GM23338 (cell line): ENCODE measurements around the gene ALX3. TPM values are rescaled to one million over a fixed set of nuclear protein-coding genes. Genes with fewer than 3 reads are reported as not detected.

Experiments used
- ATAC-seq: fragments of 200-7000 bp; cut with Tn5 transposase; 3 replicates; pipeline ENCODE4 v1.9.1; 2020
- DNase-seq: peaks from one replicate; pipeline ENCODE4 v3.0.0-alpha.2; 2015; ENCODE audit warnings: low spot score
- H2AFZ ChIP-seq: fragments of 200-600 bp; sonication (generic); 2 replicates; pipeline ENCODE4 v1.8.0; 2016; ENCODE audit warnings: antibody characterized with exemption, mild to moderate bottlenecking, moderate library complexity
- H3F3A ChIP-seq: fragments of 200-600 bp; sonication (generic); replicated peaks from 2 replicates; pipeline ENCODE4 v1.8.0; 2017; ENCODE audit warnings: antibody characterized with exemption, mixed run types, low read depth
- H3K27ac ChIP-seq: fragments of 200-600 bp; sonication (generic); 2 replicates; pipeline ENCODE4 v1.6.1; 2016; ENCODE audit warnings: low read depth
- H3K27me3 ChIP-seq: fragments of 200-600 bp; sonication (generic); 2 replicates; pipeline ENCODE4 v1.8.0; 2016; ENCODE audit warnings: mild to moderate bottlenecking, mixed run types, moderate library complexity; ENCODE audit not compliant: insufficient read depth
- H3K36me3 ChIP-seq: fragments of 200-600 bp; sonication (generic); 2 replicates; pipeline ENCODE4 v1.8.0; 2016; ENCODE audit warnings: mild to moderate bottlenecking; ENCODE audit not compliant: insufficient read depth
- H3K4me1 ChIP-seq: fragments of 200-600 bp; sonication (generic); 2 replicates; pipeline ENCODE4 v1.8.0; 2016; ENCODE audit warnings: mild to moderate bottlenecking, moderate library complexity; ENCODE audit not compliant: insufficient read depth
- H3K4me2 ChIP-seq: fragments of 200-600 bp; sonication (generic); 2 replicates; pipeline ENCODE4 v1.7.1; 2017; ENCODE audit warnings: mixed run types
- H3K4me3 ChIP-seq: fragments of 200-600 bp; sonication (generic); 2 replicates; pipeline ENCODE4 v1.6.1; 2016; ENCODE audit warnings: mixed run types
- H3K79me2 ChIP-seq: fragments of 200-600 bp; sonication (generic); replicated peaks from 2 replicates; pipeline ENCODE4 v1.8.0; 2017; ENCODE audit warnings: mild to moderate bottlenecking; ENCODE audit not compliant: insufficient read depth
- H3K9me2 ChIP-seq: fragments of 200-600 bp; sonication (generic); 2 replicates; pipeline ENCODE4 v1.8.0; 2017; ENCODE audit not compliant: insufficient read depth
- H4K20me1 ChIP-seq: fragments of 200-600 bp; sonication (generic); replicated peaks from 2 replicates; pipeline ENCODE4 v1.8.0; 2017; ENCODE audit warnings: mild to moderate bottlenecking; ENCODE audit not compliant: insufficient read depth
- H3K27ac Mint-ChIP-seq: 2 replicates; pipeline ENCODE4 v1.8.0; 2020; ENCODE audit warnings: inconsistent platforms, mild to moderate bottlenecking, moderate library complexity, mixed read lengths
- H3K27me3 Mint-ChIP-seq: 3 replicates; pipeline ENCODE4 v1.8.0; 2022; ENCODE audit warnings: low read depth, mild to moderate bottlenecking, moderate library complexity, mixed read lengths, inconsistent platforms; ENCODE audit not compliant: insufficient read depth, poor library complexity
- H3K36me3 Mint-ChIP-seq: 3 replicates; pipeline ENCODE4 v1.8.0; 2021; ENCODE audit warnings: low read depth, mild to moderate bottlenecking, inconsistent platforms, moderate library complexity, mixed read lengths
- H3K4me1 Mint-ChIP-seq: 3 replicates; pipeline ENCODE4 v1.8.0; 2020; ENCODE audit warnings: mild to moderate bottlenecking, inconsistent platforms, mixed read lengths
- H3K4me3 Mint-ChIP-seq: 3 replicates; pipeline ENCODE4 v1.8.0; 2021; ENCODE audit warnings: moderate library complexity, mild to moderate bottlenecking, inconsistent platforms, mixed read lengths
- H3K9me3 Mint-ChIP-seq: 3 replicates; pipeline ENCODE4 v1.8.0; 2020; ENCODE audit warnings: moderate library complexity, mild to moderate bottlenecking, inconsistent platforms, mixed read lengths
- CREB1 ChIP-seq: fragments of 250-450 bp; sonication (Bioruptor Pico); IDR thresholded peaks from 2 replicates; pipeline ENCODE4 v1.5.0; 2020; ENCODE audit warnings: low read depth, mild to moderate bottlenecking, moderate library complexity
- EZH2 ChIP-seq: fragments of 200-600 bp; sonication (generic); IDR thresholded peaks from one replicate; pipeline ENCODE4 v1.8.0; 2017; ENCODE audit warnings: antibody characterized with exemption, mild to moderate bottlenecking, low read depth; ENCODE audit not compliant: unreplicated experiment
- EZH2phosphoT487 ChIP-seq: fragments of 200-600 bp; sonication (generic); IDR thresholded peaks from one replicate; pipeline ENCODE4 v1.8.1; 2018; ENCODE audit warnings: antibody characterized with exemption; ENCODE audit not compliant: unreplicated experiment
- JUNB ChIP-seq: IDR thresholded peaks from one replicate; pipeline ENCODE4 v1.6.1; 2016; ENCODE audit warnings: antibody characterized with exemption; ENCODE audit not compliant: unreplicated experiment
- NANOG ChIP-seq: IDR thresholded peaks from 2 replicates; pipeline ENCODE4 v1.6.1; 2016; ENCODE audit warnings: antibody characterized with exemption, borderline replicate concordance
- POLR2AphosphoS5 ChIP-seq: IDR thresholded peaks from 2 replicates; pipeline ENCODE4 v1.6.1; 2016; ENCODE audit warnings: antibody characterized with exemption, low read depth
- STAT1 ChIP-seq: IDR thresholded peaks from one replicate; pipeline ENCODE4 v1.6.1; 2016; ENCODE audit warnings: antibody characterized with exemption; ENCODE audit not compliant: unreplicated experiment
- ZNF114 ChIP-seq: fragments of 250-450 bp; sonication (Bioruptor Pico); IDR thresholded peaks from 2 replicates; pipeline ENCODE4 v1.5.0; 2020; ENCODE audit warnings: mild to moderate bottlenecking, moderate library complexity
- ZNF331 ChIP-seq: fragments of 250-450 bp; sonication (Bioruptor Pico); IDR thresholded peaks from 2 replicates; pipeline ENCODE4 v1.5.0; 2020; ENCODE audit warnings: low read depth, mild to moderate bottlenecking, moderate library complexity
- polyA plus RNA-seq: library from polyadenylated mRNA; unstranded; fragments of >200 nt; fragmentation: Nextera tagmentation; extraction: Ambion mirVana; gene quantifications from 2 replicates; pipeline ENCODE4 v1.2.1, GENCODE V29; 2016
- total RNA-seq: library from RNA; depleted of rRNA; stranded (reverse); fragments of >200 nt; shearing (Covaris generic); gene quantifications from 2 replicates; pipeline ENCODE4 v1.2.3, GENCODE V29; 2014
- TF ChIP-seq, protein P1 (sequence below), 2 experiments: fragments of 200-600 bp in 1 of 2; sonication (generic) in 1 of 2; conservative IDR thresholded peaks; 2 replicates each; pipeline versions ENCODE4 v1.5.1 to v1.6.1; 2016 to 2017; ENCODE audit warnings: antibody characterized with exemption in 2 of 2, low read depth in 2 of 2, mild to moderate bottlenecking in 2 of 2, moderate library complexity in 1 of 2
- TF ChIP-seq, protein P2 (sequence below): IDR thresholded peaks from 2 replicates; pipeline ENCODE4 v1.6.1; 2016; ENCODE audit warnings: antibody characterized with exemption
- TF ChIP-seq, protein P3 (sequence below): fragments of 250-450 bp; sonication (Bioruptor Pico); IDR thresholded peaks from 2 replicates; pipeline ENCODE4 v1.5.0; 2020; ENCODE audit warnings: mild to moderate bottlenecking, moderate library complexity
- TF ChIP-seq, protein P4 (sequence below): IDR thresholded peaks from one replicate; pipeline ENCODE4 v1.6.1; 2018; ENCODE audit warnings: antibody characterized with exemption; ENCODE audit not compliant: unreplicated experiment

ALX3 gene
- total and polyA plus RNA-seq, 2 experiments from 2014 or later = not detected

DNA sequence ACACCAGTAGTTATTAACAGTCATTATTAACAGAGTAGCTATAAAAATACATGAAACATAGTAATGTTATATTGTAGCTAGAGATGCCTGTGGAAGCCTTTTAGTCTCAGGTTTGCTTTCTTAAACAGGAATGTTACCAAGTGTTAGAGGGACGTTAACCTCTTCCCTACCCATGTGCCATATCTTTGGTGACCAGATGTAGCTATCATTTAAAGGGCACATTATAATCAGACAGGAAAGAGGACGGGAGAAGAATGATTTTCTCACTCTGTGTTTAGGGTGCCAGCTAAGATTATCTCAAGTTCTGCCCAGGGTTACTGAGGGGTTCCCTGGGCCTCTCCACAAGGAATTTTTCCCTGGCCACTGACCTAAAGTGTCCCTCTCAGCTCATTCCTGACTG lies 20.9 kb upstream of the ALX3 start:
- no peak overlapping the region for H2AFZ ChIP-seq
- H3K27me3 Mint-ChIP-seq = peaks cover 21% of the 10 kb centered on the region
- H4K20me1 ChIP-seq = no peaks in the 10 kb centered on the region
- H3K4me3 Mint-ChIP-seq = no peak overlapping the region
- H3K36me3 Mint-ChIP-seq = no peaks in the 10 kb centered on the region
- H3K79me2 ChIP-seq = no peaks in the 10 kb centered on the region
- no peaks in the 10 kb centered on the region for H3K9me2 ChIP-seq
- H3K4me3 ChIP-seq = no peak overlapping the region
- no peak overlapping the region for H3K27ac Mint-ChIP-seq
- no peak overlapping the region for H3K27ac ChIP-seq
- no peaks in the 10 kb centered on the region for H3F3A ChIP-seq
- TF ChIP-seq, protein P1, sequence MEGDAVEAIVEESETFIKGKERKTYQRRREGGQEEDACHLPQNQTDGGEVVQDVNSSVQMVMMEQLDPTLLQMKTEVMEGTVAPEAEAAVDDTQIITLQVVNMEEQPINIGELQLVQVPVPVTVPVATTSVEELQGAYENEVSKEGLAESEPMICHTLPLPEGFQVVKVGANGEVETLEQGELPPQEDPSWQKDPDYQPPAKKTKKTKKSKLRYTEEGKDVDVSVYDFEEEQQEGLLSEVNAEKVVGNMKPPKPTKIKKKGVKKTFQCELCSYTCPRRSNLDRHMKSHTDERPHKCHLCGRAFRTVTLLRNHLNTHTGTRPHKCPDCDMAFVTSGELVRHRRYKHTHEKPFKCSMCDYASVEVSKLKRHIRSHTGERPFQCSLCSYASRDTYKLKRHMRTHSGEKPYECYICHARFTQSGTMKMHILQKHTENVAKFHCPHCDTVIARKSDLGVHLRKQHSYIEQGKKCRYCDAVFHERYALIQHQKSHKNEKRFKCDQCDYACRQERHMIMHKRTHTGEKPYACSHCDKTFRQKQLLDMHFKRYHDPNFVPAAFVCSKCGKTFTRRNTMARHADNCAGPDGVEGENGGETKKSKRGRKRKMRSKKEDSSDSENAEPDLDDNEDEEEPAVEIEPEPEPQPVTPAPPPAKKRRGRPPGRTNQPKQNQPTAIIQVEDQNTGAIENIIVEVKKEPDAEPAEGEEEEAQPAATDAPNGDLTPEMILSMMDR (conservative IDR thresholded peaks at IDR 0.05; ENCODE audit: low read depth in 2 of 2) = no peak
- TF ChIP-seq, protein P2, sequence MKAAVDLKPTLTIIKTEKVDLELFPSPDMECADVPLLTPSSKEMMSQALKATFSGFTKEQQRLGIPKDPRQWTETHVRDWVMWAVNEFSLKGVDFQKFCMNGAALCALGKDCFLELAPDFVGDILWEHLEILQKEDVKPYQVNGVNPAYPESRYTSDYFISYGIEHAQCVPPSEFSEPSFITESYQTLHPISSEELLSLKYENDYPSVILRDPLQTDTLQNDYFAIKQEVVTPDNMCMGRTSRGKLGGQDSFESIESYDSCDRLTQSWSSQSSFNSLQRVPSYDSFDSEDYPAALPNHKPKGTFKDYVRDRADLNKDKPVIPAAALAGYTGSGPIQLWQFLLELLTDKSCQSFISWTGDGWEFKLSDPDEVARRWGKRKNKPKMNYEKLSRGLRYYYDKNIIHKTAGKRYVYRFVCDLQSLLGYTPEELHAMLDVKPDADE = no peak
- TF ChIP-seq POLR2AphosphoS5 (no peak), JUNB (no peak), ZNF331 (no peak), NANOG (no peak), EZH2phosphoT487 (no peak), ZNF114 (no peak), CREB1 (CRISPR knock-in tag) (no peak), STAT1 (no peak), EZH2 (no peak)
- TF ChIP-seq, protein P3, sequence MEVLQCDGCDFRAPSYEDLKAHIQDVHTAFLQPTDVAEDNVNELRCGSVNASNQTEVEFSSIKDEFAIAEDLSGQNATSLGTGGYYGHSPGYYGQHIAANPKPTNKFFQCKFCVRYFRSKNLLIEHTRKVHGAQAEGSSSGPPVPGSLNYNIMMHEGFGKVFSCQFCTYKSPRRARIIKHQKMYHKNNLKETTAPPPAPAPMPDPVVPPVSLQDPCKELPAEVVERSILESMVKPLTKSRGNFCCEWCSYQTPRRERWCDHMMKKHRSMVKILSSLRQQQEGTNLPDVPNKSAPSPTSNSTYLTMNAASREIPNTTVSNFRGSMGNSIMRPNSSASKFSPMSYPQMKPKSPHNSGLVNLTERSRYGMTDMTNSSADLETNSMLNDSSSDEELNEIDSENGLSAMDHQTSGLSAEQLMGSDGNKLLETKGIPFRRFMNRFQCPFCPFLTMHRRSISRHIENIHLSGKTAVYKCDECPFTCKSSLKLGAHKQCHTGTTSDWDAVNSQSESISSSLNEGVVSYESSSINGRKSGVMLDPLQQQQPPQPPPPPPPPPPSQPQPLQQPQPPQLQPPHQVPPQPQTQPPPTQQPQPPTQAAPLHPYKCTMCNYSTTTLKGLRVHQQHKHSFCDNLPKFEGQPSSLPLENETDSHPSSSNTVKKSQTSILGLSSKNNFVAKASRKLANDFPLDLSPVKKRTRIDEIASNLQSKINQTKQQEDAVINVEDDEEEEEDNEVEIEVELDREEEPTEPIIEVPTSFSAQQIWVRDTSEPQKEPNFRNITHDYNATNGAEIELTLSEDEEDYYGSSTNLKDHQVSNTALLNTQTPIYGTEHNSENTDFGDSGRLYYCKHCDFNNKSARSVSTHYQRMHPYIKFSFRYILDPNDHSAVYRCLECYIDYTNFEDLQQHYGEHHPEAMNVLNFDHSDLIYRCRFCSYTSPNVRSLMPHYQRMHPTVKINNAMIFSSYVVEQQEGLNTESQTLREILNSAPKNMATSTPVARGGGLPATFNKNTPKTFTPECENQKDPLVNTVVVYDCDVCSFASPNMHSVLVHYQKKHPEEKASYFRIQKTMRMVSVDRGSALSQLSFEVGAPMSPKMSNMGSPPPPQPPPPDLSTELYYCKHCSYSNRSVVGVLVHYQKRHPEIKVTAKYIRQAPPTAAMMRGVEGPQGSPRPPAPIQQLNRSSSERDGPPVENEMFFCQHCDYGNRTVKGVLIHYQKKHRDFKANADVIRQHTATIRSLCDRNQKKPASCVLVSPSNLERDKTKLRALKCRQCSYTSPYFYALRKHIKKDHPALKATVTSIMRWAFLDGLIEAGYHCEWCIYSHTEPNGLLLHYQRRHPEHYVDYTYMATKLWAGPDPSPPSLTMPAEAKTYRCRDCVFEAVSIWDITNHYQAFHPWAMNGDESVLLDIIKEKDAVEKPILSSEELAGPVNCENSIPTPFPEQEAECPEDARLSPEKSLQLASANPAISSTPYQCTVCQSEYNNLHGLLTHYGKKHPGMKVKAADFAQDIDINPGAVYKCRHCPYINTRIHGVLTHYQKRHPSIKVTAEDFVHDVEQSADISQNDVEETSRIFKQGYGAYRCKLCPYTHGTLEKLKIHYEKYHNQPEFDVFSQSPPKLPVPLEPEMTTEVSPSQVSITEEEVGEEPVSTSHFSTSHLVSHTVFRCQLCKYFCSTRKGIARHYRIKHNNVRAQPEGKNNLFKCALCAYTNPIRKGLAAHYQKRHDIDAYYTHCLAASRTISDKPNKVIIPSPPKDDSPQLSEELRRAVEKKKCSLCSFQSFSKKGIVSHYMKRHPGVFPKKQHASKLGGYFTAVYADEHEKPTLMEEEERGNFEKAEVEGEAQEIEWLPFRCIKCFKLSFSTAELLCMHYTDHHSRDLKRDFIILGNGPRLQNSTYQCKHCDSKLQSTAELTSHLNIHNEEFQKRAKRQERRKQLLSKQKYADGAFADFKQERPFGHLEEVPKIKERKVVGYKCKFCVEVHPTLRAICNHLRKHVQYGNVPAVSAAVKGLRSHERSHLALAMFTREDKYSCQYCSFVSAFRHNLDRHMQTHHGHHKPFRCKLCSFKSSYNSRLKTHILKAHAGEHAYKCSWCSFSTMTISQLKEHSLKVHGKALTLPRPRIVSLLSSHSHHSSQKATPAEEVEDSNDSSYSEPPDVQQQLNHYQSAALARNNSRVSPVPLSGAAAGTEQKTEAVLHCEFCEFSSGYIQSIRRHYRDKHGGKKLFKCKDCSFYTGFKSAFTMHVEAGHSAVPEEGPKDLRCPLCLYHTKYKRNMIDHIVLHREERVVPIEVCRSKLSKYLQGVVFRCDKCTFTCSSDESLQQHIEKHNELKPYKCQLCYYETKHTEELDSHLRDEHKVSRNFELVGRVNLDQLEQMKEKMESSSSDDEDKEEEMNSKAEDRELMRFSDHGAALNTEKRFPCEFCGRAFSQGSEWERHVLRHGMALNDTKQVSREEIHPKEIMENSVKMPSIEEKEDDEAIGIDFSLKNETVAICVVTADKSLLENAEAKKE (CRISPR knock-in tag) = no peak
- TF ChIP-seq, protein P4, sequence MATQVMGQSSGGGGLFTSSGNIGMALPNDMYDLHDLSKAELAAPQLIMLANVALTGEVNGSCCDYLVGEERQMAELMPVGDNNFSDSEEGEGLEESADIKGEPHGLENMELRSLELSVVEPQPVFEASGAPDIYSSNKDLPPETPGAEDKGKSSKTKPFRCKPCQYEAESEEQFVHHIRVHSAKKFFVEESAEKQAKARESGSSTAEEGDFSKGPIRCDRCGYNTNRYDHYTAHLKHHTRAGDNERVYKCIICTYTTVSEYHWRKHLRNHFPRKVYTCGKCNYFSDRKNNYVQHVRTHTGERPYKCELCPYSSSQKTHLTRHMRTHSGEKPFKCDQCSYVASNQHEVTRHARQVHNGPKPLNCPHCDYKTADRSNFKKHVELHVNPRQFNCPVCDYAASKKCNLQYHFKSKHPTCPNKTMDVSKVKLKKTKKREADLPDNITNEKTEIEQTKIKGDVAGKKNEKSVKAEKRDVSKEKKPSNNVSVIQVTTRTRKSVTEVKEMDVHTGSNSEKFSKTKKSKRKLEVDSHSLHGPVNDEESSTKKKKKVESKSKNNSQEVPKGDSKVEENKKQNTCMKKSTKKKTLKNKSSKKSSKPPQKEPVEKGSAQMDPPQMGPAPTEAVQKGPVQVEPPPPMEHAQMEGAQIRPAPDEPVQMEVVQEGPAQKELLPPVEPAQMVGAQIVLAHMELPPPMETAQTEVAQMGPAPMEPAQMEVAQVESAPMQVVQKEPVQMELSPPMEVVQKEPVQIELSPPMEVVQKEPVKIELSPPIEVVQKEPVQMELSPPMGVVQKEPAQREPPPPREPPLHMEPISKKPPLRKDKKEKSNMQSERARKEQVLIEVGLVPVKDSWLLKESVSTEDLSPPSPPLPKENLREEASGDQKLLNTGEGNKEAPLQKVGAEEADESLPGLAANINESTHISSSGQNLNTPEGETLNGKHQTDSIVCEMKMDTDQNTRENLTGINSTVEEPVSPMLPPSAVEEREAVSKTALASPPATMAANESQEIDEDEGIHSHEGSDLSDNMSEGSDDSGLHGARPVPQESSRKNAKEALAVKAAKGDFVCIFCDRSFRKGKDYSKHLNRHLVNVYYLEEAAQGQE = no peak
- no peak overlapping the region for H3K4me2 ChIP-seq
- no peaks in the 10 kb centered on the region for H3K36me3 ChIP-seq
- peaks cover 16% of the 10 kb centered on the region for H3K27me3 ChIP-seq
- ATAC-seq (no peak), DNase-seq (no peak)
- no peaks in the 10 kb centered on the region; the same call in 1 of the 2 replicates for H3K4me1 ChIP-seq
- peaks cover 9% of the 10 kb centered on the region for H3K4me1 Mint-ChIP-seq
- no peaks in the 10 kb centered on the region for H3K9me3 Mint-ChIP-seq
